Subcutaneous adipose tissue (tissue), 4 donors: ENCODE data around the gene KIF19. TPM values are rescaled to one million over a fixed set of nuclear protein-coding genes. Genes with fewer than 3 reads are reported as not detected.

Source experiments
- total RNA-seq, 4 donors: library from RNA; depleted of rRNA; stranded (reverse); fragments of >200 nt; gene quantifications; one replicate each; pipeline ENCODE4 v1.1.0, GENCODE V29; 2016
- TF ChIP-seq, protein P1 (sequence below): fragments of 450-650 bp; IDR thresholded peaks from one replicate; pipeline ENCODE4 v1.5.1; 2016; ENCODE audit warnings: low read depth, mild to moderate bottlenecking, control low read depth, antibody characterized with exemption, moderate library complexity

KIF19 gene
- total RNA-seq, 4 donors from 2014 or later = 0.49 to 8.5 (median 0.89) TPM

DNA sequence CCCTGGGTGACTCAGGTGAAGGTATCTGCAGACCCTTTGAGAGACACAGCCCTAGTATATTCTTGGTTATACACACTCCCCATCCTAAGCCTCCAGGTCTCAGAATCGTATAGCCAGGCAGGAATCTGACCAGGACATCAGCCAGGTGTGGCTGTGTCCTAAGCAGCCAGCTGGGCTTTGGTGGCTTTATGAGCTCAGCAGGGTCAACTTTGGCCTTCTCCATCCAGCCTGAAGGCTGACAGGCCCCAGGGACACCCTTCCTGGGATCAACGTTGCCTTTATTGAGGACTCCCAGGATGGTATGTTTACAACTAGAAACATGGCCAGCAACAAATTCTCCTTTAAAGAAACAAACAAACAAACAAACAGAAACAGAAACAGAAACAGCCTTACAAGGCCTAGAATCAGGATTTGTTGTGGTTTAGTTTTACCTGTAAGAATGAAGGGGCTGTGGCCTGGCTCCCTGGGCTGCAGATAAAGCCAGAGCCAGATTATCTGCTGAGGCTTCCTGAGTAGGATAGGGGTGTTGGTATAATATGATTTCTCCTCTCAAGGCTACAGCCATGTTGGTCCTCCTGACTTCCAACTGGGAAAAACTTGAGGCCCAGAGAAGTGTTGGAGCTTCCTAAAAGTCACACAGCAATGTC lies 8.5 kb downstream of the KIF19 start:
- TF ChIP-seq, protein P1, sequence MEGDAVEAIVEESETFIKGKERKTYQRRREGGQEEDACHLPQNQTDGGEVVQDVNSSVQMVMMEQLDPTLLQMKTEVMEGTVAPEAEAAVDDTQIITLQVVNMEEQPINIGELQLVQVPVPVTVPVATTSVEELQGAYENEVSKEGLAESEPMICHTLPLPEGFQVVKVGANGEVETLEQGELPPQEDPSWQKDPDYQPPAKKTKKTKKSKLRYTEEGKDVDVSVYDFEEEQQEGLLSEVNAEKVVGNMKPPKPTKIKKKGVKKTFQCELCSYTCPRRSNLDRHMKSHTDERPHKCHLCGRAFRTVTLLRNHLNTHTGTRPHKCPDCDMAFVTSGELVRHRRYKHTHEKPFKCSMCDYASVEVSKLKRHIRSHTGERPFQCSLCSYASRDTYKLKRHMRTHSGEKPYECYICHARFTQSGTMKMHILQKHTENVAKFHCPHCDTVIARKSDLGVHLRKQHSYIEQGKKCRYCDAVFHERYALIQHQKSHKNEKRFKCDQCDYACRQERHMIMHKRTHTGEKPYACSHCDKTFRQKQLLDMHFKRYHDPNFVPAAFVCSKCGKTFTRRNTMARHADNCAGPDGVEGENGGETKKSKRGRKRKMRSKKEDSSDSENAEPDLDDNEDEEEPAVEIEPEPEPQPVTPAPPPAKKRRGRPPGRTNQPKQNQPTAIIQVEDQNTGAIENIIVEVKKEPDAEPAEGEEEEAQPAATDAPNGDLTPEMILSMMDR = no peak

DNA sequence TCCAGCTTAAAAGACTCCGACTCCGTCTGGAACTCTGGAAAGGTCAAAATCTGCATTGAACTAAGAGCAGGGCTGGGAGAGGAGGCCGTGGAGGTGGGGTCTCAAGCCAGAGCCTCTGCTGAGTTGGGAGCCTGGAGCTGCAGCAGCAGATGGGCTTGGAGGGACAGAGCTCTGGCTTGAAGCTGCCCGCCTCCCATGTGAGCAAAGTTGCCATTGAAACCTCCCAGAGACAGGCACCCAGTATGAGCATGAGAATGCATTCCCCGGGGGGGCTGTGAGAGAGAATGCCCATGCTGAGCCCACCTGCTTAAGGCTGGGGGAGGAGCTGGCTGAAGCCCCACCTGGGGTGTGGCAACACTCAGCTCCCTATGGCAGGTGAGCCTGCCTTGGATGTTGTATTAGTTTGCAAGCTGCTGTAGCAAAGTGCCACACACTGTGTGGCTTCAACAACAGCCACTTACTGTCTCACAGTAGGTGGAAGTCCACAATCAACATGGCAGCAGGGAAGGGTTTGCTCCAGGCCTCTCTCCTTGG lies 9.6 kb downstream of the KIF19 start:
- TF ChIP-seq, protein P1 = no peak

GRCh38 chr17:74336307-74336706 lies 10.3 kb downstream of the KIF19 start:
- TF ChIP-seq, protein P1 = no peak

- TF ChIP-seq, protein P1 = no peak
These were observed 11.9 kb downstream of the KIF19 start for GRCh38 chr17:74337834-74338500.

- TF ChIP-seq, protein P1 = no peak
These were observed 13.6 kb downstream of the KIF19 start for GRCh38 chr17:74339537-74340195.

- TF ChIP-seq, protein P1 = no peak
These were observed 14.5 kb downstream of the KIF19 start for GRCh38 chr17:74340470-74341023.

GRCh38 chr17:74342224-74342623 lies 16.2 kb downstream of the KIF19 start:
- TF ChIP-seq, protein P1 = no peak
